ENCODE measurements around the gene FSHR. TPM values are rescaled to one million over a fixed set of nuclear protein-coding genes. Genes with fewer than 3 reads are reported as not detected.

The FSHR gene
- total and polyA plus RNA-seq, 2 of the 4 experiments (the other 2 are of a cell fraction) = not detected

DNA sequence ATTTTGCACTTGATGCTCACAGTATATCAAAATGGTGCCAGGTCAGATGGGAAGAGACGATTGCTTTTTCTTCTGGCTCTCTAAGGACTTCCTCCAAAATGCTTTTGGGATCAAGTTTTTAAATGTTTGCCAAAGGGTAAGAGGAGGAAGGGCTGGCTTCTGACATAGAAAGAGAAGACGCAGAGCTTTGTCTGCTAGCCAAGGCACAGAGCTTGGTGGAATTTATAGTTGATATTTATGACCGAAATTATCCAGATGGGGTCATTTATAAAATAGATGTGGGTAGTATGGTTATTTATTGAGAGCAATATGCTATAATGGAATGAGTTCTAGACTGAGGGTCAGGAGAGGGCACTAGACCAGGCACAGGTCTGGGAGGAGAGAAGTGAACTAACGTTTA lies 193.3 kb downstream of the FSHR start:
- WGBS, 2 experiments (ENCODE audit: extremely low coverage in 2 of 2, insufficient read length in 1 of 2) = 67% methylated on average over 1 of the region's 4 CpGs; no CpG with 5 or more reads in 1 of the 2 experiments
- no TSS peak for BruUV-seq (replicated peaks)
- Histone ChIP-seq H2BK20ac (ENCODE audit: low read depth, low read length) (no peak overlapping the region), H4K20me1 (ENCODE audit: insufficient read depth, low read length) (no peaks in the 10 kb centered on the region), H3K79me1 (ENCODE audit: low read depth in 1 of 2, low read length in 2 of 2) (no peaks in the 10 kb centered on the region), H4K91ac (ENCODE audit: insufficient read depth, low read depth, low read length) (no peak overlapping the region), H3K4me1 (ENCODE audit: control insufficient read depth, insufficient read depth, low read length) (no peaks in the 10 kb centered on the region), H3K56ac (ENCODE audit: extremely low read depth, insufficient read depth, low read length) (no peak overlapping the region), H3K23ac (ENCODE audit: low read depth, low read length) (no peak overlapping the region), H4K8ac (ENCODE audit: low read depth in 2 of 2, low read length in 2 of 2) (no peak overlapping the region), H3K14ac (replicated peaks; ENCODE audit: low read depth, low read length) (no peak overlapping the region), H3K27ac (ENCODE audit: insufficient read depth, low read length) (no peak overlapping the region), H2BK120ac (ENCODE audit: low read depth, low read length) (no peak overlapping the region), H2BK5ac (ENCODE audit: low read depth, low read length, poor library complexity, severe bottlenecking) (no peak overlapping the region), H3K4ac (ENCODE audit: low read depth, low read length) (no peak overlapping the region), H3K9ac (ENCODE audit: low read depth, low read length) (no peak overlapping the region), H2AK5ac (ENCODE audit: low read depth, low read length) (no peak overlapping the region), H2AFZ (replicated peaks; ENCODE audit: low read length, poor library complexity) (no peak overlapping the region), H3K36me3 (ENCODE audit: control insufficient read depth, insufficient read depth, low read length) (no peaks in the 10 kb centered on the region), H3K27me3 (ENCODE audit: control insufficient read depth, insufficient read depth, low read length) (no peaks in the 10 kb centered on the region), H3K9me3 (ENCODE audit: control insufficient read depth, insufficient read depth, low read length) (no peaks in the 10 kb centered on the region), H3K18ac (ENCODE audit: low read depth, low read length) (no peak overlapping the region), H4K5ac (ENCODE audit: low read depth, low read length) (no peak overlapping the region), H2BK15ac (ENCODE audit: low read depth, low read length) (no peak overlapping the region), H2AK9ac (replicated peaks; ENCODE audit: low read depth, low read length, poor library complexity) (no peak overlapping the region), H3K4me2 (ENCODE audit: low read depth, low read length) (no peak overlapping the region), H3K9me1 (ENCODE audit: insufficient read depth, low read length) (no peaks in the 10 kb centered on the region), H3K4me3 (ENCODE audit: insufficient read depth, low read depth, low read length) (no peak overlapping the region)
- TF ChIP-seq, protein P1, sequence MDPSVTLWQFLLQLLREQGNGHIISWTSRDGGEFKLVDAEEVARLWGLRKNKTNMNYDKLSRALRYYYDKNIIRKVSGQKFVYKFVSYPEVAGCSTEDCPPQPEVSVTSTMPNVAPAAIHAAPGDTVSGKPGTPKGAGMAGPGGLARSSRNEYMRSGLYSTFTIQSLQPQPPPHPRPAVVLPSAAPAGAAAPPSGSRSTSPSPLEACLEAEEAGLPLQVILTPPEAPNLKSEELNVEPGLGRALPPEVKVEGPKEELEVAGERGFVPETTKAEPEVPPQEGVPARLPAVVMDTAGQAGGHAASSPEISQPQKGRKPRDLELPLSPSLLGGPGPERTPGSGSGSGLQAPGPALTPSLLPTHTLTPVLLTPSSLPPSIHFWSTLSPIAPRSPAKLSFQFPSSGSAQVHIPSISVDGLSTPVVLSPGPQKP (IDR thresholded peaks at IDR 0.05; ENCODE audit: borderline replicate concordance, low read depth, low read length) = no peak
- no peak for TF ChIP-seq MAZ (IDR thresholded peaks at IDR 0.05; ENCODE audit: borderline replicate concordance, low read depth, low read length)
- no peak for TF ChIP-seq MAFK (IDR thresholded peaks at IDR 0.05; ENCODE audit: low read depth, low read length)
- no peak for TF ChIP-seq BHLHE40 (IDR thresholded peaks at IDR 0.05; ENCODE audit: low read depth, low read length)
- TF ChIP-seq CHD1 (IDR thresholded peaks at IDR 0.05; ENCODE audit: low read depth, low read length) = no peak
- TF ChIP-seq RAD21 (IDR thresholded peaks at IDR 0.05; ENCODE audit: low read length) = no peak
- TF ChIP-seq RCOR1 (IDR thresholded peaks at IDR 0.05; ENCODE audit: insufficient replicate concordance, low read length) = no peak
- no peak for TF ChIP-seq RFX5 (IDR thresholded peaks at IDR 0.05; ENCODE audit: low read depth, low read length)
- no peak for TF ChIP-seq NFE2L2 (IDR thresholded peaks at IDR 0.05; ENCODE audit: low read depth, low read length)
- TF ChIP-seq SMC3 (IDR thresholded peaks at IDR 0.05; ENCODE audit: low read depth, low read length) = no peak
- TF ChIP-seq POLR2A (IDR thresholded peaks at IDR 0.05; ENCODE audit: low read depth, low read length) = no peak
- no peak for TF ChIP-seq CEBPB (IDR thresholded peaks at IDR 0.05; ENCODE audit: low read depth, low read length)
- TF ChIP-seq FOS (IDR thresholded peaks at IDR 0.05; ENCODE audit: low read depth, low read length) = no peak
- TF ChIP-seq MXI1 (IDR thresholded peaks at IDR 0.05; ENCODE audit: borderline replicate concordance, low read depth, low read length) = no peak
- TF ChIP-seq, protein P2, sequence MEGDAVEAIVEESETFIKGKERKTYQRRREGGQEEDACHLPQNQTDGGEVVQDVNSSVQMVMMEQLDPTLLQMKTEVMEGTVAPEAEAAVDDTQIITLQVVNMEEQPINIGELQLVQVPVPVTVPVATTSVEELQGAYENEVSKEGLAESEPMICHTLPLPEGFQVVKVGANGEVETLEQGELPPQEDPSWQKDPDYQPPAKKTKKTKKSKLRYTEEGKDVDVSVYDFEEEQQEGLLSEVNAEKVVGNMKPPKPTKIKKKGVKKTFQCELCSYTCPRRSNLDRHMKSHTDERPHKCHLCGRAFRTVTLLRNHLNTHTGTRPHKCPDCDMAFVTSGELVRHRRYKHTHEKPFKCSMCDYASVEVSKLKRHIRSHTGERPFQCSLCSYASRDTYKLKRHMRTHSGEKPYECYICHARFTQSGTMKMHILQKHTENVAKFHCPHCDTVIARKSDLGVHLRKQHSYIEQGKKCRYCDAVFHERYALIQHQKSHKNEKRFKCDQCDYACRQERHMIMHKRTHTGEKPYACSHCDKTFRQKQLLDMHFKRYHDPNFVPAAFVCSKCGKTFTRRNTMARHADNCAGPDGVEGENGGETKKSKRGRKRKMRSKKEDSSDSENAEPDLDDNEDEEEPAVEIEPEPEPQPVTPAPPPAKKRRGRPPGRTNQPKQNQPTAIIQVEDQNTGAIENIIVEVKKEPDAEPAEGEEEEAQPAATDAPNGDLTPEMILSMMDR (conservative IDR thresholded peaks at IDR 0.05; ENCODE audit: low read depth, low read length) = no peak
- TF ChIP-seq, protein P3, sequence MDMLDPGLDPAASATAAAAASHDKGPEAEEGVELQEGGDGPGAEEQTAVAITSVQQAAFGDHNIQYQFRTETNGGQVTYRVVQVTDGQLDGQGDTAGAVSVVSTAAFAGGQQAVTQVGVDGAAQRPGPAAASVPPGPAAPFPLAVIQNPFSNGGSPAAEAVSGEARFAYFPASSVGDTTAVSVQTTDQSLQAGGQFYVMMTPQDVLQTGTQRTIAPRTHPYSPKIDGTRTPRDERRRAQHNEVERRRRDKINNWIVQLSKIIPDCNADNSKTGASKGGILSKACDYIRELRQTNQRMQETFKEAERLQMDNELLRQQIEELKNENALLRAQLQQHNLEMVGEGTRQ (IDR thresholded peaks at IDR 0.05; ENCODE audit: low read depth, low read length) = no peak
- DNase-seq (no peak), ATAC-seq (ENCODE audit: low read depth) (no peak)
- dilution Hi-C loops (cut with HindIII; ENCODE audit: low sequenced_read_pairs, unreplicated experiment) (no loop called here), intact Hi-C loops (cut with micrococcal nuclease) (no loop called here), in situ Hi-C loops (cut with MboI; ENCODE audit: low sequenced_read_pairs) (no loop called here)
- CTCF ChIA-PET = interaction anchor here (1.4 kb wide), 1 partner anchor 14 kb away, joined by 5 read pairs; no protein-coding TSS in a partner anchor
- POLR2A ChIA-PET (ENCODE audit: unreplicated experiment) = no interaction called here

All from IMR-90 (cell line).